CD4-positive, alpha-beta memory T cell (primary cell): ENCODE measurements around the gene OSER1. TPM values are rescaled to one million over a fixed set of nuclear protein-coding genes. Genes with fewer than 3 reads are reported as not detected.

ENCODE experiments used
- CTCF ChIA-PET: fragments of 350-600 bp; sonication (Branson Sonifier 250); formaldehyde crosslinking; loops from one replicate; lab custom pipeline; 2021; ENCODE audit warnings: inconsistent platforms; ENCODE audit not compliant: partially characterized antibody; lab: Charles Lee
- POLR2A ChIA-PET: fragments of 350-600 bp; sonication (Branson Sonifier 250); formaldehyde crosslinking; loops from one replicate; lab custom pipeline; 2021; ENCODE audit not compliant: partially characterized antibody; lab: Charles Lee
- DNase-seq, 5 donors: peaks; one replicate each; pipeline versions ENCODE4 v3.0.0 to v3.0.0-alpha.2; 2020 to 2022; ENCODE audit warnings: mixed read lengths in 1 of 5
- H3K27ac ChIP-seq: one replicate; pipeline ENCODE4 v1.7.0; 2013; ENCODE audit warnings: low read depth, low read length
- H3K27me3 ChIP-seq: 2 replicates; pipeline ENCODE4 v1.7.0; 2013; ENCODE audit warnings: mild to moderate bottlenecking, low read length, moderate library complexity; ENCODE audit not compliant: insufficient read depth
- H3K36me3 ChIP-seq: 2 replicates; pipeline ENCODE4 v1.7.0; 2013; ENCODE audit warnings: mild to moderate bottlenecking, low read length, moderate library complexity; ENCODE audit not compliant: insufficient read depth
- H3K4me1 ChIP-seq: 2 replicates; pipeline ENCODE4 v1.7.0; 2013; ENCODE audit warnings: mild to moderate bottlenecking, low read length, moderate library complexity; ENCODE audit not compliant: insufficient read depth
- H3K4me3 ChIP-seq, 2 donors: one replicate each; pipeline ENCODE4 v1.7.0; 2013; ENCODE audit warnings: low read length in 2 of 2, mild to moderate bottlenecking in 1 of 2
- H3K9me3 ChIP-seq, 2 donors: one replicate each; pipeline ENCODE4 v1.7.0; 2013; ENCODE audit warnings: low read length in 2 of 2, control low read depth in 1 of 2; ENCODE audit not compliant: control insufficient read depth in 1 of 2
- H3K27ac Mint-ChIP-seq, 7 donors: one replicate each; pipeline ENCODE4 v1.8.0; 2020 to 2021; ENCODE audit warnings: mixed read lengths in 7 of 7, mild to moderate bottlenecking in 6 of 7, inconsistent platforms in 3 of 7, moderate library complexity in 3 of 7
- H3K27me3 Mint-ChIP-seq, 2 donors: one replicate each; pipeline ENCODE4 v1.8.0; 2020 to 2021; ENCODE audit warnings: mixed read lengths in 2 of 2
- H3K36me3 Mint-ChIP-seq, 2 donors: one replicate each; pipeline ENCODE4 v1.8.0; 2020 to 2021; ENCODE audit warnings: mixed read lengths in 2 of 2, inconsistent platforms in 1 of 2, mild to moderate bottlenecking in 1 of 2
- H3K4me1 Mint-ChIP-seq, 4 donors: one replicate each; pipeline ENCODE4 v1.8.0; 2020 to 2021; ENCODE audit warnings: mixed read lengths in 4 of 4, mild to moderate bottlenecking in 1 of 4
- H3K4me3 Mint-ChIP-seq, 8 donors: one replicate each; pipeline ENCODE4 v1.8.0; 2020 to 2021; ENCODE audit warnings: mixed read lengths in 8 of 8, mild to moderate bottlenecking in 7 of 8, moderate library complexity in 6 of 8, inconsistent platforms in 3 of 8
- H3K9me3 Mint-ChIP-seq, 8 donors: one replicate each; pipeline ENCODE4 v1.8.0; 2020 to 2021; ENCODE audit warnings: mixed read lengths in 8 of 8, mild to moderate bottlenecking in 5 of 8, inconsistent platforms in 3 of 8, moderate library complexity in 1 of 8
- intact Hi-C: fragments of 100-400 bp; cut with micrococcal nuclease; formaldehyde crosslinking; loops from one replicate; pipeline ENCODE4 v1.15.1; 2023
- polyA plus RNA-seq, 2 donors: library from polyadenylated mRNA; unstranded; fragments of 300-500 nt; fragmentation: Illumina TruSeq; gene quantifications; one replicate each; pipeline ENCODE4 v1.2.3, GENCODE V29; 2021
- total RNA-seq, 2 experiments: library from RNA; stranded (reverse); gene quantifications; one replicate each; pipeline ENCODE4 v1.2.3, GENCODE V29; 2021

Gene OSER1
- total and polyA plus RNA-seq, 4 experiments from 2014 or later: 35.5 to 63.3 (median 38.7) TPM

- no peak overlapping the region for H3K27ac Mint-ChIP-seq
- Histone ChIP-seq H3K27ac (no peak overlapping the region), H3K27me3 (peaks cover 26% of the 10 kb centered on the region), H3K4me3 (no peak overlapping the region), H3K9me3 (no peaks in the 10 kb centered on the region), H3K36me3 (no peaks in the 10 kb centered on the region), H3K4me1 (no peaks in the 10 kb centered on the region)
- peaks cover 0 to 4% of the 10 kb centered on the region in 2 donors for H3K36me3 Mint-ChIP-seq
- intact Hi-C loops: no loop called here
- no peaks in the 10 kb centered on the region for H3K9me3 Mint-ChIP-seq
- H3K4me1 Mint-ChIP-seq: peaks cover 1 to 11% (median 5%) of the 10 kb centered on the region in 4 donors
- CTCF ChIA-PET: interaction anchor here (1.4 to 5.8 kb wide), 4 partner anchors 8 to 438 kb away, joined by 3 to 77 read pairs (median 14); no protein-coding TSS in a partner anchor
- no peak for DNase-seq
- POLR2A ChIA-PET: no interaction called here
- peaks cover 40 to 46% of the 10 kb centered on the region in 2 donors for H3K27me3 Mint-ChIP-seq
- H3K4me3 Mint-ChIP-seq: peak overlapping the region in 2 of 8 donors; percentile 5 to 32
Observed at GRCh38 chr20:44187772-44188709, 22.5 kb downstream of the OSER1 start.

GRCh38 chr20:44187054-44187771 is 23.4 kb downstream of the OSER1 start, which contains the start of gene JPH2:
Gene JPH2, minus strand, starts transcription at chr20:44187188. Its CDS starts 483 bp downstream, at chr20:44186705.
- Histone ChIP-seq H3K27me3 (peaks cover 26% of the 10 kb centered on the region), H3K4me1 (no peaks in the 10 kb centered on the region), H3K4me3 (no peak within 1 kb of the TSS), H3K9me3 (no peaks in the 10 kb centered on the region), H3K27ac (no peak within 1 kb of the TSS), H3K36me3 (no peaks in the 10 kb centered on the region)
- peaks cover 0 to 4% of the 10 kb centered on the region in 2 donors for H3K36me3 Mint-ChIP-seq
- H3K9me3 Mint-ChIP-seq: no peaks in the 10 kb centered on the region
- peaks cover 1 to 11% (median 5%) of the 10 kb centered on the region in 4 donors for H3K4me1 Mint-ChIP-seq
- no peak for DNase-seq
- H3K27me3 Mint-ChIP-seq: peaks cover 41 to 51% of the 10 kb centered on the region in 2 donors
- H3K27ac Mint-ChIP-seq: no peak within 1 kb of the TSS
- CTCF ChIA-PET: interaction anchor here (1.4 to 5.8 kb wide), 3 partner anchors 9 to 437 kb away, joined by 3 to 77 read pairs (median 4); no protein-coding TSS in a partner anchor
- intact Hi-C loops: no loop called here
- POLR2A ChIA-PET: no interaction called here
- peak within 1 kb of the TSS in 3 of 8 donors; percentile 5 to 32 (median 15) for H3K4me3 Mint-ChIP-seq

- no peak overlapping the region for H3K4me3 ChIP-seq
- H3K27me3 Mint-ChIP-seq: peaks cover 42 to 53% of the 10 kb centered on the region in 2 donors
- no peak overlapping the region for H3K27ac Mint-ChIP-seq
- H3K27me3 ChIP-seq: peaks cover 26% of the 10 kb centered on the region
- no peaks in the 10 kb centered on the region for H3K4me1 ChIP-seq
- no peaks in the 10 kb centered on the region for H3K9me3 ChIP-seq
- POLR2A ChIA-PET: no interaction called here
- H3K9me3 Mint-ChIP-seq: no peaks in the 10 kb centered on the region
- CTCF ChIA-PET: interaction anchor here (1.6 to 5.8 kb wide), 2 partner anchors 8 to 71 kb away, joined by 4 to 77 read pairs; no protein-coding TSS in a partner anchor
- DNase-seq: no peak
- no peaks in the 10 kb centered on the region for H3K36me3 ChIP-seq
- H3K4me1 Mint-ChIP-seq: peaks cover 1 to 11% (median 5%) of the 10 kb centered on the region in 4 donors
- no peak overlapping the region for H3K27ac ChIP-seq
- intact Hi-C loops: no loop called here
- H3K4me3 Mint-ChIP-seq: no peak overlapping the region
- peaks cover 0 to 4% of the 10 kb centered on the region in 2 donors for H3K36me3 Mint-ChIP-seq
Observed at GRCh38 chr20:44186674-44187053, 23.9 kb downstream of the OSER1 start.

- no peaks in the 10 kb centered on the region for H3K36me3 ChIP-seq
- Mint-ChIP-seq H3K4me3 (no peak overlapping the region), H3K36me3 (peaks cover 0 to 4% of the 10 kb centered on the region in 2 donors), H3K27me3 (peaks cover 44 to 57% of the 10 kb centered on the region in 2 donors), H3K27ac (no peak overlapping the region), H3K4me1 (peaks cover 1 to 11% (median 5%) of the 10 kb centered on the region in 4 donors), H3K9me3 (no peaks in the 10 kb centered on the region)
- H3K4me1 ChIP-seq: no peaks in the 10 kb centered on the region
- peaks cover 26% of the 10 kb centered on the region for H3K27me3 ChIP-seq
- DNase-seq: no peak
- ChIA-PET CTCF (interaction anchor here (1.0 kb wide), 1 partner anchor 9 kb away, joined by 3 read pairs; no protein-coding TSS in a partner anchor), POLR2A (no interaction called here)
- no peaks in the 10 kb centered on the region for H3K9me3 ChIP-seq
- H3K4me3 ChIP-seq: no peak overlapping the region
- intact Hi-C loops: no loop called here
- H3K27ac ChIP-seq: no peak overlapping the region
Observed at GRCh38 chr20:44186201-44186600, 24.4 kb downstream of the OSER1 start.

GRCh38 chr20:44185574-44185973 is 25.0 kb downstream of the OSER1 start:
- Histone ChIP-seq H3K27ac (no peak overlapping the region), H3K27me3 (peaks cover 26% of the 10 kb centered on the region), H3K36me3 (no peaks in the 10 kb centered on the region), H3K9me3 (no peaks in the 10 kb centered on the region), H3K4me1 (no peaks in the 10 kb centered on the region), H3K4me3 (no peak overlapping the region)
- Mint-ChIP-seq H3K4me3 (no peak overlapping the region), H3K9me3 (no peaks in the 10 kb centered on the region), H3K36me3 (peaks cover 0 to 4% of the 10 kb centered on the region in 2 donors), H3K27ac (no peak overlapping the region), H3K4me1 (peaks cover 1 to 11% (median 5%) of the 10 kb centered on the region in 4 donors), H3K27me3 (peaks cover 42 to 61% of the 10 kb centered on the region in 2 donors)
- intact Hi-C loops: no loop called here
- ChIA-PET POLR2A (no interaction called here), CTCF (interaction anchor here (1.0 kb wide), 1 partner anchor 9 kb away, joined by 3 read pairs; no protein-coding TSS in a partner anchor)
- DNase-seq: no peak

- Mint-ChIP-seq H3K4me3 (no peak overlapping the region), H3K36me3 (peaks cover 0 to 4% of the 10 kb centered on the region in 2 donors), H3K4me1 (peaks cover 1 to 11% (median 5%) of the 10 kb centered on the region in 4 donors), H3K27ac (no peak overlapping the region), H3K9me3 (no peaks in the 10 kb centered on the region), H3K27me3 (peaks cover 35 to 51% of the 10 kb centered on the region in 2 donors)
- Histone ChIP-seq H3K27me3 (peaks cover 14% of the 10 kb centered on the region), H3K36me3 (no peaks in the 10 kb centered on the region), H3K4me1 (no peaks in the 10 kb centered on the region), H3K4me3 (no peak overlapping the region), H3K9me3 (no peaks in the 10 kb centered on the region), H3K27ac (no peak overlapping the region)
- ChIA-PET POLR2A (no interaction called here), CTCF (no interaction called here)
- intact Hi-C loops: no loop called here
- DNase-seq: no peak
Observed at GRCh38 chr20:44183282-44183681, 27.3 kb downstream of the OSER1 start.
